ENCODE data around the gene TLCD3A.
A peak's percentile ranks its signal among the peaks of the same experiment; 100 is the strongest.
"Not testable (repeated sequence)": the region's sequence is repeated elsewhere in the genome, so short reads cannot be mapped to it uniquely, and the experiment has no call there.

Gene TLCD3A

GRCh38 chr17:732067-732901, at the start of gene TLCD3A:
Gene TLCD3A (plus strand): TSS chr17:732596. CDS start chr17:732648, 52 bp downstream.
- peak; percentile 23 for DNase-seq (ENCODE audit: low read depth)

DNA sequence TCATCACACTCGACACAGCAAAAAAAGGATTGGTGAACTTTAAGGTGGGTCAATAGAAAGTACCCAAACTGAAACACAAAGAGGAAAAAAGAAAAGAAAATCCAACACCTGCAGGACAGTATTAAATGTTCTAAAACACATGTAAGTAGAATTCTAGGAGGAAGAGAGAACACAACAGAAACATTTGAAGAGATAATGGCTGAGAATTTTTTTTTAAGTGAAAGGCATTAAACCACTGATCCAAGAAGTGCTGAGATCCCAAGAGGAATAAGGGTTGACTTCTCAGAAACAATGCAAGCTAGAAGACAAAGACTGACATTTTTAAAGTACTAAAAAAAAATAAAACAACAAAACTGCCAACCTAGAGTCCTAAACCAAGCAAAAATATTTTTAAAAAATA, 49.4 kb upstream of the TLCD3A start:
- no peak for DNase-seq (ENCODE audit: low read depth)

DNA sequence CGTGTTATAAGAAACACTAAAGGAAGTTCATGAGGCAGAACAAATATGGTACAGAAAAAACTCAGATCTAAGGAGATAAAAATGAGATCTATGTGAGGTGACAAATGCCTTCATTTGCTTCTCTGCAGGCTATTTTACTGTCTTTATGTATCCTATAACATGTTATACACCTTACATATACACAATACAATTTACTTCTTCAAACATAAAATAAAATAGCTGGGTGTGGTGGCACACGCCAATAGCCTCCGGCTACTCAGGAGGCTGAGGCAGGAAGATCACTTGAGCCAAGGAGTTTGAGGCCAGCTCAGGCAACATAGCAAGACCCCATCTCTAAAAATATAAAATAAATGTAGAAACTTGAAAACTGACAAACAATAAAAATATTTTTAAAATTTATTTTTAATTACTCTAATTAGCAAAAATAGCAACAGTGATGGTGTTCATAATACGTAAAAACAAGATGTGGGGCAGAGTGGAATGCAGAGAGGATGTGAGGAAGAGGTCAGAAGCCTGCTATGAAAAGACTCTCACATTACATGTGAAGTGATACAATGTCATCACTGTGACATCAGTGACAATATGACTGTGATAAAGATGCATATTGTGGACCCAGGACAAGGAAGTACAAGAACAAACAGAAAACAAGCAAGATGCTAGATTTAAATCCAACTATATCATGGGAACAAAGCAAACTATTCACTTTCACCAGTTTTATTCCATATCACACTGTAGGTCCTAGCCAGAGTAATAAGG, 48.7 kb upstream of the TLCD3A start:
- DNase-seq (ENCODE audit: low read depth): no peak

- no peak for DNase-seq (ENCODE audit: low read depth)
Measured at GRCh38 chr17:685006-685405, 47.4 kb upstream of the TLCD3A start.

DNA sequence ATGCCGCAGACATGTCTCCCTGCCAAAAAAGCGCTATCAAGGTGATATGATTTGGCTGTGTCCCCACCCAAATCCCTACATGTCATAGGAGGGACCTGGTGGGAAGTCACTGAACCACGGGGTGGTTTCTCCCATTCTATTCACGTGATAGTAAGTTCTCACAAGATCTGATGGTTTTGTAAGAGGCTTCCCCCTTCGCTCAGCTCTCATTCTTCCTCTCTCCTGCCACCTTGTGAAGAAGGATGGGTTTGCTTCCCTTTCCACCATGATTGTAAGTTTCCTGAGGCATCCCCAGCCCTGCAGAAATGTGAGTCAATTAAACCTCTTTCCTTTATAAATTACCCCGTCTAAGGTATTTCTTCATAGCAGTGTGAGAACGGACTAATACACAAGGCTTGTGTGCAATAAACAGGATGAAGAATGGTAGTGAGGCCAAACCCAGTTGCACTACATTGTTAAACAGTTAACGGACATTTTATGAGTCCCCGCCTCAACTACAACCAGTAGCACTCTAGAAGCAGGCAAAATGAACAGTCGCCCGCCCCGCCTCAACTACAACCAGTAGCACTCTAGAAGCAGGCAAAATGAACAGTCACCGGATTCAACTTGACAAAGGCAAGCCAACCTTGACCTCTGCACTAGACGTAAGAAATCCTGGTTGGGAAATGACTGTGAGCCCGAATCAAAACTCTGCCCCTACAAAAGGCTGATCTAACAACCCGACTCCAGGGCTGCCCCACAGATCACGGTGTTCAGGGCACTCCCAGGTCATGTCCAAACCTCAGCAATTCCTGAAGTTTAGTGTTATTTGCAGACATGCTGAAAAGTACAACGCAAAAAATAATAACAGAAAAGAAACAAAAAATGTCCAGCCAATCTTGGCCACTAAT, 44.1 kb upstream of the TLCD3A start:
- no peak for DNase-seq (ENCODE audit: low read depth)

DNA sequence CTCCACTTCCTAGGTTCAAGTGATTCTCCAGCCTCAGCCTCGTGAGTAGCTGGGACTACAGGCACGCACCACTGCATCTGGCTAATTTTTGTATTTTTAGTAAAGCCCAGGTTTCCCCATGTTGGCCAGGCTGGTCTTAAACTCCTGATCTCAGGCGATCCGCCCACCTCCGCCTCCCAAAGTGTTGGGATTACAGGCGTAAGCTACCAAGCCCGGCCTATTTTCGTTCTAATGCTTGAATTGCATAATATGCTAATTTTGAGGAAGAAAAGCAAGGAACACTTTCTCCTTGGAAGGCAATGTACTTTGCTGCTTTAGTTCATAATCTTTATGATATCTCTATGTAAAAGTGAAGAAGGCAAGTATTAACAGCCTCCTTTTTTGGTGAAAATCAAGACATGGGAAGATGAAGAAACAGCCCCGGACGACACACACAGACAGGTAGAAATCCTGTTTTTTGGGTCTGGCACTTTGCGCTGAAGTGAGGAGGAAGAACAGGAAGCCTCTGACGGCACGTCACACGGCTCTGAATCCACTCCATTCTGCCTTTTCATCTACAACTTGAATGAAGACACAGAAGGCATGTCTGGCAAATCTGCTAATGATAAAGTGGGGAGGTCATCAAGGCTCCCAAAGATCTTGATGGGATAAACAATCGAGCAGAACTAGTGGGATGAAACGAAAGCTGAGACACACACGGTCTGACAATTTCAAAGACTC, 42.7 kb upstream of the TLCD3A start:
- no peak for DNase-seq (ENCODE audit: low read depth)

GRCh38 chr17:690361-690760, 42.0 kb upstream of the TLCD3A start:
- DNase-seq (ENCODE audit: low read depth): no peak

DNA sequence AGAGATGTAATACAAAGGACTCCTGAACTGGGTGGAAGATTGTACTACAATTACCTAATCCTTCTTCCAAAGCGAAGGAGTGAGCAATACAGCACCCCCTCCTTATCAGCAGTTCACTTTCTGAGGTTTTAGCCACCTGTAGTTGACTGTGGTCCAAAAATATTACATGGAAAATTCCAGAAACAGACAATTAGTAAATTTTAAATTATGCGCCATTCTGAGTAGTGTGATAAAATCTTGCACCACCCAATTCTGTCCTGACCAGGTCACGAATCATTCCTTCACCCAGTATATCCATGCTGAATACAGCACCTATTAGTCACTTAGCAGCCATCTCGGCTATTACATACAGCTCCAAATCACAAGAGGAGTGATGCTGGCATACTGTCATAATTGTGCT, 41.0 kb upstream of the TLCD3A start:
- no peak for DNase-seq (ENCODE audit: low read depth)

- DNase-seq (ENCODE audit: low read depth): no peak
Measured at GRCh38 chr17:692116-692515, 40.3 kb upstream of the TLCD3A start.

- no peak for DNase-seq (ENCODE audit: low read depth)
Measured at GRCh38 chr17:693791-694638, 38.4 kb upstream of the TLCD3A start.

DNA sequence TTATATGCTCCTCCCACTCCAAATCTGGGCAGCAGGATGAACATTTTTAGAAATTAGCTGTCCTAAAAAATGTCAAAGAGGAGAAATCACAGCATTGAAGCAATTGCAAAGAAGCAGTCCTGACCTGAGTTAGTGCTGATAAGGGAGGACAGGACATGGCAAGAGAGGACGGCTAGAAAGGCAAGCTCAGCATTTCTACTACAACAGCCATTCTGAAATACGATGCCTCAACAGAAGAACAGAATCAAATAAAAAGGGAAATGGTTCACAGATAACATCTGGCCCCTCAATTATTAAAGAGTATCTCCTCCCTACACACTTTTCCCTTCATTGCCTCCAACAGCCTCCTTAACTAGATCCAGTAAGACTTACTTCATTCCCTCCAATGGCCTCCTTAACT, 36.0 kb upstream of the TLCD3A start:
- no peak for DNase-seq (ENCODE audit: low read depth)

GRCh38 chr17:697682-698081, 34.7 kb upstream of the TLCD3A start:
- DNase-seq (ENCODE audit: low read depth): no peak

GRCh38 chr17:698096-698495, 34.3 kb upstream of the TLCD3A start:
- DNase-seq (ENCODE audit: low read depth): not testable (repeated sequence)

DNA sequence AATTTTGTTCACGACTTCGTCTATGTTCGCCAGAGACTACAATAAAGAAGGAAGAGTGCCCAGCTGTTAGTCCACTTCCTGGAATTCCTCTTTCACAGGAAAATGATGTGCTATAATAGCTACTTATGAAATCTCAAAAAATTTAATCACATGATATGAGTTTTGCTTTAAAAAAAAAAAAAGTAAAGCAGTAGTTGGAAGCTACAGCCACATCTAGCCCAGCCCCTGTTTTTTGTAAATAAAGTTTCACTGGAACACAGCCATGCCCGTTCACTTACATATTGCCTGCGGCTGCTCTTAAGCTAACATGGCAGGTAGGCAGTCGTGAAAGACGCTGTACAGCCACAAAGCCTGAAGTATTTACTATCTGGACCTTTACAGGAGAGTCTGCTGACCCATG, 33.1 kb upstream of the TLCD3A start:
- DNase-seq (ENCODE audit: low read depth): no peak

DNA sequence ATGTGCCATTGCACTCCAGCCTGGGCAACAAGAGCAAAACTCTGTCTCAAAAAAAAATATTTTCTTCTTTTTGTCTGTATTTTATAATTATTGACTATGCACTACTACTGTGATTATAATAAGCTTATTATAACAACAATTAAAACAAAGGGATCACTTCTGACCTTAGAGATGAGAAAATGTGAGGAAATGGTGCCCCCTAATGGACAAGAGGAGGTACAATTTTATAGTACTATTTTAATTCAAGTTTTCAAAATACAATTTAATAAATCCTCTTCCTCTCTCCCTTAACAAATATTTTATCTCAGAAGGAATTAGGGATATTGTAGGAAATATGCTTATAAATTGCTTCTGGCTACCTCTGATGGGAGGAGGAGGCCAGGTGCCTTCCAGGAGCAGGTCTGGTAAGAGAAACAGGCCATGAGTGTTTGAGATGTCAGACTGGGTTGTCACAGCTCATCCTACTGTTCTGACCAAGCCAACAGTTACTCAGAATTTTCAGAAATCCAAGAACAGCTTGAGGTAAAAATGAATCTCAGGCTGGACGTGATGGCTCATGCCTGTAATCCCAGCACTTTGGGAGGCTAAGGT, 31.8 kb upstream of the TLCD3A start:
- DNase-seq (ENCODE audit: low read depth): no peak

DNA sequence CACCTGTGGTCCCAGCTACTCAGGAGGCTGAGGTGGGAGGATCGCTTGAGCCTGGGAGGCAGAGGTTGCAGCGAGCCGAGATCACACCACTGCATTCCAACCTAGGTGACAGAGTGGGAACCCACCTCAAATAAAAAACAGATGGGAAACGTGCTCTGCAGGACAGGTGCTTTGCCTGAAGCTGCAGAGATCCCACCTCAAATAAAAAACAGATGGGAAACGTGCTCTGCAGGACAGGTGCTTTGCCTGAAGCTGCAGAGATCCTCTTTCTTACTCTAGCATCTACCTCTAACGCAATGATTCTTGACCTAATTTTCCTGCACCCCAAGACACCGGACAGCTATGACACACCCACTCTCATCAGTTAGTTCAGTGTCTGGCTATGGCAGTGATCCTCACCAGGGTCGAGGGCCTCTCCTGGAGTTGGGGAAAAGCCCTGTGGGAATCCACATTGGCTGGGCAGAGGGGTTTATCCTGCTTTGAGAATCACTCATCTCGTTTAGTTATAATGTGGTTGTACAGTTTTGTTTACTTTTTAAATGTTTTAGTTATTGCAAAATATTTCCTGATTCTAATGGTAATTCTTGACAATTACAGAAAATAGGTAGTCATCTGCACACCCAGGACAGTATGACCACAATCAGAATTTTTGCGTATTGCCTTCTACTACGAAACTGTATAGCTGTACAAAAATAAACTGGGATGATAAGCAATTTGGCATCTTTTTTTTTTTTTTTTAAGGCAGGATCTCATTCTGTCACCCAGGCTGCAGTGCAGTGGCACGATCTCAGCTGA, 29.1 kb upstream of the TLCD3A start:
- DNase-seq (ENCODE audit: low read depth): no peak

GRCh38 chr17:704111-704864, 28.1 kb upstream of the TLCD3A start:
- DNase-seq (ENCODE audit: low read depth): no peak

- no peak for DNase-seq (ENCODE audit: low read depth)
Measured at GRCh38 chr17:705011-705410, 27.4 kb upstream of the TLCD3A start.

GRCh38 chr17:705863-706262, 26.5 kb upstream of the TLCD3A start:
- DNase-seq (ENCODE audit: low read depth): no peak
